HCT116 (cell line): ENCODE results near the gene C4A. TPM values are rescaled to one million over a fixed set of nuclear protein-coding genes. Genes with fewer than 3 reads are reported as not detected.

Experiments
- ATAC-seq: fragments of 200-7000 bp; cut with Tn5 transposase; 2 replicates; pipeline ENCODE4 v1.9.1; 2020; ENCODE audit warnings: mild to moderate bottlenecking, moderate library complexity
- BruUV-seq: library from RNA; stranded (reverse); fragments of 400-500 nt; replicated peaks from 2 replicates; lab custom pipeline; 2021; lab: Mats Ljungman, UMichigan
- CTCF ChIA-PET: fragments of 300-600 bp; sonication (Branson Sonifier 250); formaldehyde crosslinking; loops from one replicate; lab custom pipeline; 2021; ENCODE audit warnings: antibody characterized with exemption; lab: Charles Lee
- POLR2A ChIA-PET: fragments of 300-600, 350-600 bp; sonication (Branson Sonifier 250); formaldehyde crosslinking; loops from one replicate; lab custom pipeline; 2021; ENCODE audit warnings: antibody characterized with exemption; lab: Charles Lee
- RAD21 ChIA-PET, 2 experiments: fragments of 300-600 bp; sonication (Branson Sonifier 250); formaldehyde crosslinking; loops; one replicate each; lab custom pipeline; 2023; ENCODE audit warnings: low total read pairs in 2 of 2; ENCODE audit not compliant: uncharacterized antibody in 2 of 2, unreplicated experiment in 2 of 2, low non-redundant PET in 1 of 2; lab: Charles Lee
- DNase-seq: peaks from one replicate; pipeline ENCODE4 v3.0.0-alpha.2; 2010; ENCODE audit warnings: low read depth, low spot score
- H2AFZ ChIP-seq: fragments of 200-600 bp; shearing (Covaris generic), sonication (generic); 2 replicates; pipeline ENCODE4 v1.6.1; 2017; ENCODE audit warnings: low read depth, mixed run types, mixed read lengths, antibody characterized with exemption, low read length; ENCODE audit not compliant: poor library complexity, severe bottlenecking
- H3K27ac ChIP-seq: 2 replicates; pipeline ENCODE4 v1.5.1; 2012; ENCODE audit warnings: low read depth, low read length
- H3K27me3 ChIP-seq: fragments of 200-600 bp; sonication (generic); 2 replicates; pipeline ENCODE4 v1.6.1; 2016; ENCODE audit warnings: mixed run types, low read length, mixed read lengths; ENCODE audit not compliant: insufficient read depth
- H3K36me3 ChIP-seq, 2 experiments: fragments of 200-500 bp in 1 of 2; fragments of 200-600 bp in 1 of 2; sonication (Bioruptor generic) in 1 of 2; sonication (generic) in 1 of 2; 2 replicates each; pipeline versions ENCODE4 v1.5.1 to v1.6.1; 2014 to 2016; ENCODE audit warnings: low read length in 2 of 2, inconsistent platforms in 1 of 2, mixed read lengths in 1 of 2, mixed run types in 1 of 2; ENCODE audit not compliant: insufficient read depth in 2 of 2, control insufficient read depth in 1 of 2
- H3K4me1 ChIP-seq, 2 experiments: fragments of 200-600 bp in 1 of 2; sonication (generic) in 1 of 2; 2 replicates each; pipeline versions ENCODE4 v1.5.1 to v1.6.1; 2012 to 2017; ENCODE audit warnings: low read length in 2 of 2, inconsistent platforms in 1 of 2, mild to moderate bottlenecking in 1 of 2, mixed read lengths in 1 of 2, mixed run types in 1 of 2, moderate library complexity in 1 of 2; ENCODE audit not compliant: insufficient read depth in 2 of 2, control insufficient read depth in 1 of 2
- H3K4me2 ChIP-seq: fragments of 200-600 bp; sonication (generic); 2 replicates; pipeline ENCODE4 v1.6.1; 2017; ENCODE audit warnings: mixed run types, low read length, mixed read lengths
- H3K4me3 ChIP-seq, 2 experiments: fragments of 200-600 bp in 1 of 2; sonication (generic) in 1 of 2; replicated peaks in 1 of 2; 2 replicates each; pipeline ENCODE4 v1.5.1; 2011 to 2016; ENCODE audit warnings: low read length in 2 of 2, control low read depth in 1 of 2, low read depth in 1 of 2, mild to moderate bottlenecking in 1 of 2, mixed read lengths in 1 of 2, mixed run types in 1 of 2
- H3K79me2 ChIP-seq: fragments of 200-600 bp; sonication (generic); 2 replicates; pipeline ENCODE4 v1.6.1; 2017; ENCODE audit warnings: mild to moderate bottlenecking, mixed run types, low read length, moderate library complexity, mixed read lengths; ENCODE audit not compliant: insufficient read depth
- H3K9ac ChIP-seq: fragments of 200-600 bp; sonication (generic); 2 replicates; pipeline ENCODE4 v1.6.1; 2016; ENCODE audit warnings: low read length, mixed read lengths
- H3K9me2 ChIP-seq: fragments of 200-600 bp; sonication (generic), shearing (Covaris generic); 2 replicates; pipeline ENCODE4 v1.6.1; 2017; ENCODE audit warnings: mixed run types, mild to moderate bottlenecking, moderate library complexity; ENCODE audit not compliant: insufficient read depth
- H3K9me3 ChIP-seq, 2 experiments: fragments of 200-500 bp in 1 of 2; fragments of 200-600 bp in 1 of 2; sonication (Bioruptor generic) in 1 of 2; sonication (generic) in 1 of 2; 2 replicates each; pipeline ENCODE4 v1.6.1; 2014 to 2017; ENCODE audit warnings: low read length in 2 of 2, mixed read lengths in 2 of 2, inconsistent platforms in 1 of 2, low read depth in 1 of 2, mild to moderate bottlenecking in 1 of 2, mixed run types in 1 of 2, moderate library complexity in 1 of 2; ENCODE audit not compliant: control insufficient read depth in 1 of 2, insufficient read depth in 1 of 2
- H4K20me1 ChIP-seq: fragments of 200-600 bp; sonication (generic), shearing (Covaris generic); 2 replicates; pipeline ENCODE4 v1.6.1; 2017; ENCODE audit warnings: mixed run types, mild to moderate bottlenecking, moderate library complexity; ENCODE audit not compliant: insufficient read depth
- CBX3 ChIP-seq: IDR thresholded peaks from 2 replicates; pipeline ENCODE4 v1.6.1; 2012; ENCODE audit warnings: low read depth
- EGR1 ChIP-seq: IDR thresholded peaks from 2 replicates; pipeline ENCODE4 v1.6.1; 2012; ENCODE audit warnings: low read depth
- EZH2phosphoT487 ChIP-seq: fragments of 200-600 bp; IDR thresholded peaks from 2 replicates; pipeline ENCODE4 v1.6.1; 2018; ENCODE audit warnings: antibody characterized with exemption, borderline replicate concordance
- FOSL1 ChIP-seq: IDR thresholded peaks from 2 replicates; pipeline ENCODE4 v1.6.1; 2012; ENCODE audit warnings: low read depth
- JUND ChIP-seq: IDR thresholded peaks from 2 replicates; pipeline ENCODE4 v1.6.1; 2012
- RAD21 ChIP-seq: IDR thresholded peaks from 2 replicates; pipeline ENCODE4 v1.6.1; 2012; ENCODE audit warnings: low read depth, mild to moderate bottlenecking
- SIN3A ChIP-seq: IDR thresholded peaks from 2 replicates; pipeline ENCODE4 v1.6.1; 2012; ENCODE audit warnings: low read depth
- SRF ChIP-seq: IDR thresholded peaks from 2 replicates; pipeline ENCODE4 v1.6.1; 2012; ENCODE audit warnings: low read depth
- YY1 ChIP-seq: IDR thresholded peaks from 2 replicates; pipeline ENCODE4 v1.6.1; 2011; ENCODE audit warnings: low read length, low read depth, moderate library complexity, mild to moderate bottlenecking; ENCODE audit not compliant: insufficient replicate concordance; ENCODE audit errors: extremely low read depth
- ZFX ChIP-seq: fragments of 450-650 bp; IDR thresholded peaks from 2 replicates; pipeline ENCODE4 v1.6.1; 2017
- intact Hi-C: fragments of 100-400 bp; cut with micrococcal nuclease; formaldehyde crosslinking; loops from 2 replicates; pipeline ENCODE4 v1.10.0; 2022
- total RNA-seq: library from RNA; stranded (reverse); gene quantifications from one replicate; pipeline ENCODE4 v1.2.1, GENCODE V29; 2021; ENCODE audit not compliant: unreplicated experiment
- TF ChIP-seq, protein P1 (sequence below), 3 experiments: fragments of 200-600 bp in 1 of 3; sonication (generic) in 1 of 3; IDR thresholded peaks in 2 of 3; conservative IDR thresholded peaks in 1 of 3; 2 replicates each; pipeline ENCODE4 v1.5.1; 2012 to 2017; ENCODE audit warnings: low read depth in 2 of 3, low read length in 2 of 3, antibody characterized with exemption in 1 of 3, borderline replicate concordance in 1 of 3, control low read depth in 1 of 3, mild to moderate bottlenecking in 1 of 3, mixed read lengths in 1 of 3, mixed run types in 1 of 3, moderate library complexity in 1 of 3; ENCODE audit not compliant: insufficient read depth in 1 of 3
- TF ChIP-seq, protein P2 (sequence below): IDR thresholded peaks from 2 replicates; pipeline ENCODE4 v1.6.1; 2012

The C4A gene
- total RNA-seq, 1 experiment from 2014 or later: 5.1 TPM

DNA sequence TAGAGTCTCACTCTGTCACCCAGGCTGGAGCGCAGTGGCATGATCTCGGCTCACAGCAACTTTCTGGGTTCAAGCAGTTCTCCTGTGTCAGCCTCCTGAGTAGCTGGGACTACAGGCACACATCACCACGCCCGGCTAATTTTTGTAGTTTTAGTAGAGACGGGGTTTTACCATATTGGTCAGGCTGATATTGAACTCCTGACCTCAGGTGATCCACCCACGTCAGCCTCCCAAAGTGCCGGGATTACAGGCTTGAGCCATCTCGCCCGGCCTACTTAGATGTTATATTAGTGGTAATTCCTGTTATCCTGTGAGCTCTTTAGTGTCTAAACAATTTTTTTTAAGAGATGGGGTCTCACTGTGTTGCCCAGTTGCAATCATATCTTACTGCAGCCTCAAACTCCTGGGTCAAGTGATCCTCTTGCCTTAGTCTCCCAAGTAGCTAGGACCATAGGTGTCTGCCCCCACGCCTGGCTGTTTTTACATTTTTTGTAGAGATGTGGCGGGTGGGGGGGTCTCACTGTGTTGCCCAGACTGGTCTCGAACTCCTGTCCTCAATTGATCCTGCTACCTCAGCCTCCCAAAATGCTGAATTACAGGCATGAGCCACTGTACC lies 3.9 kb upstream of the C4A start:
- Histone ChIP-seq H3K4me3 (no peak overlapping the region), H3K9me2 (no peaks in the 10 kb centered on the region), H3K9me3 (no peaks in the 10 kb centered on the region), H3K27me3 (no peaks in the 10 kb centered on the region), H3K4me1 (peaks cover 4 to 8% of the 10 kb centered on the region in 2 experiments; a peak in 2 of 4 replicates), H4K20me1 (no peaks in the 10 kb centered on the region), H3K27ac (no peak overlapping the region), H3K79me2 (peaks cover 14% of the 10 kb centered on the region), H3K9ac (no peak overlapping the region), H3K36me3 (no peaks in the 10 kb centered on the region), H3K4me2 (no peak overlapping the region), H2AFZ (no peak overlapping the region)
- intact Hi-C loops: no loop called here
- RAD21 ChIA-PET: no interaction called here
- POLR2A ChIA-PET: no interaction called here
- no peak for ATAC-seq
- CTCF ChIA-PET: no interaction called here
- DNase-seq: no peak
- BruUV-seq: no TSS peak
- no peak for TF ChIP-seq RAD21
- TF ChIP-seq, protein P1, sequence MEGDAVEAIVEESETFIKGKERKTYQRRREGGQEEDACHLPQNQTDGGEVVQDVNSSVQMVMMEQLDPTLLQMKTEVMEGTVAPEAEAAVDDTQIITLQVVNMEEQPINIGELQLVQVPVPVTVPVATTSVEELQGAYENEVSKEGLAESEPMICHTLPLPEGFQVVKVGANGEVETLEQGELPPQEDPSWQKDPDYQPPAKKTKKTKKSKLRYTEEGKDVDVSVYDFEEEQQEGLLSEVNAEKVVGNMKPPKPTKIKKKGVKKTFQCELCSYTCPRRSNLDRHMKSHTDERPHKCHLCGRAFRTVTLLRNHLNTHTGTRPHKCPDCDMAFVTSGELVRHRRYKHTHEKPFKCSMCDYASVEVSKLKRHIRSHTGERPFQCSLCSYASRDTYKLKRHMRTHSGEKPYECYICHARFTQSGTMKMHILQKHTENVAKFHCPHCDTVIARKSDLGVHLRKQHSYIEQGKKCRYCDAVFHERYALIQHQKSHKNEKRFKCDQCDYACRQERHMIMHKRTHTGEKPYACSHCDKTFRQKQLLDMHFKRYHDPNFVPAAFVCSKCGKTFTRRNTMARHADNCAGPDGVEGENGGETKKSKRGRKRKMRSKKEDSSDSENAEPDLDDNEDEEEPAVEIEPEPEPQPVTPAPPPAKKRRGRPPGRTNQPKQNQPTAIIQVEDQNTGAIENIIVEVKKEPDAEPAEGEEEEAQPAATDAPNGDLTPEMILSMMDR (IDR thresholded peaks at IDR 0.05 in 2 of 3, conservative IDR thresholded peaks at IDR 0.05 in 1 of 3; ENCODE audit: borderline replicate concordance in 1 of 3, insufficient read depth in 1 of 3, low read depth in 2 of 3, low read length in 2 of 3): no peak
- TF ChIP-seq FOSL1: no peak
- no peak for TF ChIP-seq JUND
- no peak for TF ChIP-seq SRF
- TF ChIP-seq YY1: no peak
- no peak for TF ChIP-seq EZH2phosphoT487
- TF ChIP-seq, protein P2, sequence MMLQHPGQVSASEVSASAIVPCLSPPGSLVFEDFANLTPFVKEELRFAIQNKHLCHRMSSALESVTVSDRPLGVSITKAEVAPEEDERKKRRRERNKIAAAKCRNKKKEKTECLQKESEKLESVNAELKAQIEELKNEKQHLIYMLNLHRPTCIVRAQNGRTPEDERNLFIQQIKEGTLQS: no peak
- TF ChIP-seq ZFX: no peak
- no peak for TF ChIP-seq EGR1
- no peak for TF ChIP-seq SIN3A
- TF ChIP-seq CBX3: no peak
